Gastroesophageal sphincter (tissue), 2 donors: ENCODE results near the gene ING1.

ENCODE experiments used
- POLR2A ChIP-seq, 2 donors: fragments of 450-650 bp; IDR thresholded peaks; one replicate each; pipeline ENCODE4 v1.6.1; 2017; ENCODE audit warnings: antibody characterized with exemption in 2 of 2, mild to moderate bottlenecking in 2 of 2, moderate library complexity in 1 of 2
- POLR2AphosphoS5 ChIP-seq: sonication (generic); formaldehyde crosslinking; IDR thresholded peaks from one replicate; pipeline ENCODE4 v1.6.1; 2017; ENCODE audit warnings: antibody characterized with exemption

- TF ChIP-seq POLR2AphosphoS5, result no peak
- TF ChIP-seq POLR2A (IDR thresholded peaks at IDR 0.05), result no peak
Observed at GRCh38 chr13:110713981-110714796, 689 bp downstream of the ING1 start.
